Astrocyte (in vitro differentiated cells and primary cell): ENCODE data around the gene ATL1.

Source experiments
- EZH2 ChIP-seq: IDR thresholded peaks from 2 replicates; pipeline ENCODE4 v1.6.1; 2012; ENCODE audit warnings: mild to moderate bottlenecking, low read length, inconsistent platforms; ENCODE audit not compliant: insufficient read depth
- TF ChIP-seq, protein P1 (sequence below): IDR thresholded peaks from 2 replicates; pipeline ENCODE4 v1.5.1; 2011; ENCODE audit warnings: low read depth, mild to moderate bottlenecking, inconsistent platforms, low read length, moderate library complexity; ENCODE audit not compliant: insufficient read depth

DNA sequence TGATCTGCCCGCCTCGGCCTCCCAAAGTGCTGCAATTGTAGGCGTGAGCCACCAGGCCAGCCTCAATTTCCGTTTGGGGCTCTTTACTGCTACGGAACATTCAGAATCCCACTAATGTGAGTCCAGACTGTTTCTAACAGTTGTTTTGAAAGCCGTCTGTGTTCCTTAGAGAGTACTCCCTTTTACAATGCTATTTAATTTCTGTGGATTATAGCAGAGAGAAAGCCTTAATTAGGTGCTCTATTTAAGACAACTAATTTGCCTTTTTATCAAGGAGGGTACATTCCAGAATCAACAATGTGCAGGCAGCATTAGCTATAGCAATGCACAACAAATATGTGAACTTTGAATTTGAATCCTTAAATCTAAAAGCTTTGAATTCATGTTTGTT lies 110.9 kb downstream of the ATL1 start:
- TF ChIP-seq, protein P1, sequence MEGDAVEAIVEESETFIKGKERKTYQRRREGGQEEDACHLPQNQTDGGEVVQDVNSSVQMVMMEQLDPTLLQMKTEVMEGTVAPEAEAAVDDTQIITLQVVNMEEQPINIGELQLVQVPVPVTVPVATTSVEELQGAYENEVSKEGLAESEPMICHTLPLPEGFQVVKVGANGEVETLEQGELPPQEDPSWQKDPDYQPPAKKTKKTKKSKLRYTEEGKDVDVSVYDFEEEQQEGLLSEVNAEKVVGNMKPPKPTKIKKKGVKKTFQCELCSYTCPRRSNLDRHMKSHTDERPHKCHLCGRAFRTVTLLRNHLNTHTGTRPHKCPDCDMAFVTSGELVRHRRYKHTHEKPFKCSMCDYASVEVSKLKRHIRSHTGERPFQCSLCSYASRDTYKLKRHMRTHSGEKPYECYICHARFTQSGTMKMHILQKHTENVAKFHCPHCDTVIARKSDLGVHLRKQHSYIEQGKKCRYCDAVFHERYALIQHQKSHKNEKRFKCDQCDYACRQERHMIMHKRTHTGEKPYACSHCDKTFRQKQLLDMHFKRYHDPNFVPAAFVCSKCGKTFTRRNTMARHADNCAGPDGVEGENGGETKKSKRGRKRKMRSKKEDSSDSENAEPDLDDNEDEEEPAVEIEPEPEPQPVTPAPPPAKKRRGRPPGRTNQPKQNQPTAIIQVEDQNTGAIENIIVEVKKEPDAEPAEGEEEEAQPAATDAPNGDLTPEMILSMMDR = no peak
- TF ChIP-seq EZH2 = no peak
